Skeletal muscle tissue (tissue), 4 donors: ENCODE measurements around the gene OR56A3. TPM values are rescaled to one million over a fixed set of nuclear protein-coding genes. Genes with fewer than 3 reads are reported as not detected.
"Not testable (repeated sequence)": the region's sequence is repeated elsewhere in the genome, so short reads cannot be mapped to it uniquely, and the experiment has no call there.

Experiments used
- H3K27ac ChIP-seq: one replicate; pipeline ENCODE4 v1.7.0; 2013; ENCODE audit warnings: mild to moderate bottlenecking, low read depth, low read length, inconsistent platforms
- H3K27me3 ChIP-seq, 3 donors: one replicate each; pipeline ENCODE4 v1.7.0; 2013; ENCODE audit warnings: low read length in 3 of 3; ENCODE audit not compliant: control insufficient read depth in 3 of 3, insufficient read depth in 3 of 3
- H3K36me3 ChIP-seq, 3 donors: one replicate each; pipeline ENCODE4 v1.7.0; 2013; ENCODE audit warnings: low read length in 3 of 3; ENCODE audit not compliant: control insufficient read depth in 3 of 3, insufficient read depth in 3 of 3
- H3K4me1 ChIP-seq, 3 donors: one replicate each; pipeline ENCODE4 v1.7.0; 2013; ENCODE audit warnings: low read length in 3 of 3, mild to moderate bottlenecking in 3 of 3; ENCODE audit not compliant: control insufficient read depth in 3 of 3, insufficient read depth in 3 of 3
- H3K4me3 ChIP-seq, 3 donors: one replicate each; pipeline ENCODE4 v1.7.0; 2013; ENCODE audit warnings: low read length in 3 of 3
- H3K9ac ChIP-seq, 3 donors: one replicate each; pipeline ENCODE4 v1.7.0; 2013; ENCODE audit warnings: low read length in 3 of 3, mild to moderate bottlenecking in 3 of 3, moderate library complexity in 2 of 3, low read depth in 1 of 3
- H3K9me3 ChIP-seq, 3 donors: one replicate each; pipeline ENCODE4 v1.7.0; 2013; ENCODE audit warnings: low read length in 3 of 3; ENCODE audit not compliant: control insufficient read depth in 3 of 3
- total RNA-seq: library from RNA; depleted of rRNA; stranded (reverse); fragments of >200 nt; gene quantifications from one replicate; pipeline ENCODE4 v1.2.3, GENCODE V29; 2014
- donor health status: Osteomylitis.

Gene OR56A3
- total RNA-seq, 1 donor from 2014 or later: not detected

GRCh38 chr11:5929571-5930368, 12.3 kb upstream of the OR56A3 start:
- Histone ChIP-seq H3K9me3 (peaks cover 0 to 7% (median 0%) of the 10 kb centered on the region in 3 donors), H3K36me3 (no peaks in the 10 kb centered on the region), H3K4me3 (no peak overlapping the region), H3K4me1 (no peaks in the 10 kb centered on the region), H3K27me3 (no peaks in the 10 kb centered on the region), H3K27ac (no peak overlapping the region), H3K9ac (no peak overlapping the region)

GRCh38 chr11:5930614-5931013, 11.4 kb upstream of the OR56A3 start:
- no peak overlapping the region for H3K27ac ChIP-seq
- no peak overlapping the region for H3K9ac ChIP-seq
- H3K9me3 ChIP-seq: peaks cover 0 to 7% (median 0%) of the 10 kb centered on the region in 3 donors
- no peaks in the 10 kb centered on the region for H3K27me3 ChIP-seq
- no peaks in the 10 kb centered on the region for H3K36me3 ChIP-seq
- H3K4me1 ChIP-seq: no peaks in the 10 kb centered on the region
- no peak overlapping the region for H3K4me3 ChIP-seq

DNA sequence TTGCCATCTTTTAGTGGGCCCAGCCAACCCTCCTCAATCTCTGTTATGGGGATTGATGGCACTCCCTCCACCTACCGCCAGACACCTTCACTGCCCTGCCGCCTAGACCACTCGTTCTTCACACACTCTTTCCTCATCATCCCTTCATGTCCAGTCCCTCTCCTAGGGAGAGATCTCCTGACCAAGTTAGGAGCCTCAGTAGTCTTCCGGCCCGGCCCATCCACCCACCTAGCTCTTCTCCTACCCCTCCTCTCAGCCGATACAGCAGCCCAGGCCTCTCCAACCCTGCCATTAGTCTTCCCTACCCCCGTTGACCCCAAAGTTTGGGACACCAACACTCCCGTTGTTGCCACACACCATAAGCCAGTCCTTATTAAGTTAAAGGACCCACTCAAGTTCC, 11.0 kb upstream of the OR56A3 start:
- Histone ChIP-seq H3K4me3 (no peak overlapping the region), H3K36me3 (no peaks in the 10 kb centered on the region), H3K4me1 (no peaks in the 10 kb centered on the region), H3K27me3 (no peaks in the 10 kb centered on the region), H3K27ac (no peak overlapping the region), H3K9ac (no peak overlapping the region), H3K9me3 (peaks cover 0 to 7% (median 0%) of the 10 kb centered on the region in 3 donors)

DNA sequence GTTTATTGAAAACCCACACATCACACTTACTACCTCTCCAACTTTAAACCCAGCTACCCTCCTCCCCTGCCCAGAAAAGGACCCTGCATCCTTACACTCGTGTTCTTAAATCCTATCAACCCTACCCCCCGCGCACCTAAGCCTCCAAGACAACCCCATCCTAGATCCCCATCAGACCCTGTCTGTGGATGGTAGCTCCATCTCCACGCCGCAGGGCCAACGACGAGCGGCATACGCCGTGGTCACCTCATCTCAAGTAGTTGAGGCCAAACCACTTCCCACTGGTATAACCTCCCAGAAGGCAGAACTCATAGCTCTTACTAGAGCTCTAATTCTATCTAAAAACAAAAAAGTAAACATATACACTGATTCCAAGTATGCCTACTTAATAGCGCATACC, 9.4 kb upstream of the OR56A3 start:
- H3K9ac ChIP-seq: no peak overlapping the region
- no peaks in the 10 kb centered on the region for H3K36me3 ChIP-seq
- no peak overlapping the region for H3K4me3 ChIP-seq
- H3K9me3 ChIP-seq: peaks cover 0 to 9% (median 0%) of the 10 kb centered on the region in 3 donors
- no peaks in the 10 kb centered on the region for H3K27me3 ChIP-seq
- H3K27ac ChIP-seq: no peak overlapping the region
- H3K4me1 ChIP-seq: no peaks in the 10 kb centered on the region

GRCh38 chr11:5933116-5933515, 8.9 kb upstream of the OR56A3 start:
- Histone ChIP-seq H3K4me3 (no peak overlapping the region), H3K9me3 (peaks cover 0 to 10% (median 0%) of the 10 kb centered on the region in 3 donors), H3K27me3 (no peaks in the 10 kb centered on the region), H3K9ac (no peak overlapping the region), H3K4me1 (no peaks in the 10 kb centered on the region), H3K27ac (no peak overlapping the region), H3K36me3 (no peaks in the 10 kb centered on the region)

- no peak overlapping the region for H3K27ac ChIP-seq
- no peak overlapping the region for H3K9ac ChIP-seq
- no peak overlapping the region for H3K4me3 ChIP-seq
- H3K9me3 ChIP-seq: peaks cover 0 to 3% (median 0%) of the 10 kb centered on the region in 3 donors
- H3K4me1 ChIP-seq: no peaks in the 10 kb centered on the region
- no peaks in the 10 kb centered on the region for H3K36me3 ChIP-seq
- no peaks in the 10 kb centered on the region for H3K27me3 ChIP-seq
Observed at GRCh38 chr11:5937868-5938602, 4.0 kb upstream of the OR56A3 start.

DNA sequence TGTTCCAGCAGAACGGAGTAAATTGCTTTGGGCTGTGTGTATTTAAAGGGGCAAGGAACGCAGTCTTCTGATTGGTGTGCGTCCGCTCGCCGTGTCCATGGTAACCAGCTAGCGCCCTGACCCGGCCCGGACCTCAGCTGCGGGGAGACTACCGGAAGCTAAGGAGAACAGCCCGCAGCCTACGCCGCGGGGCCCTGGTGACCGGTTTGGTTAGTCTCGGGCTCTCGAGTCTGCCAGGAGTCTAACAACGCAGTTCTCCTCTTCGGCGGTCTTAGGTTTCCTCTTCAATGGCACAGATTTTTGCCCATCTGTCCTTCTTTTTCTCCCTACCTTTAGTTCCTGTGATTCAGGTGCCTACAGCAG, 3.5 kb upstream of the OR56A3 start:
- H3K9me3 ChIP-seq: peaks cover 0 to 3% (median 0%) of the 10 kb centered on the region in 3 donors
- H3K4me3 ChIP-seq: no peak overlapping the region
- H3K27ac ChIP-seq: no peak overlapping the region
- no peaks in the 10 kb centered on the region for H3K4me1 ChIP-seq
- no peak overlapping the region for H3K9ac ChIP-seq
- no peaks in the 10 kb centered on the region for H3K36me3 ChIP-seq
- no peaks in the 10 kb centered on the region for H3K27me3 ChIP-seq

DNA sequence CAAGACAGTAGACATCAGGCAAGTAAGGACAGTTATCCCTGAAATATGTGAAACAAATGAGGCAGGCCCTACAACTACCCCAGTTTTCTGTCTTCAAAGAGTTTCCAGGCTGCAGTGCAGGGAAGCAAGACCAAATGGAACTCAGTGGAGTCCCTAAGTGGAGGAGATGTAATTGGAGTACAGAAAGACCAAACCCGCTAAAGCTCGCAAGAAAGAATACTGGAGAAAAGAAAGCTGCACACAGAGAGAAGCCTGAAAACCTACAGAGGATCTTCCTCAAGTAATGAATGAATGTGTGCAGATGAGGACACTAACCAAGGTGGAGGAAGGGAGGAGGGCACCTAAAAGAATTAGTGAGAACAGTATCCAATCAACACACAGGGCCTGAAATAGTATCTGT, 1.3 kb upstream of the OR56A3 start:
- H3K4me3 ChIP-seq: no peak overlapping the region
- H3K27me3 ChIP-seq: no peaks in the 10 kb centered on the region
- no peak overlapping the region for H3K27ac ChIP-seq
- no peaks in the 10 kb centered on the region for H3K36me3 ChIP-seq
- H3K9me3 ChIP-seq: peaks cover 0 to 3% (median 0%) of the 10 kb centered on the region in 3 donors
- H3K9ac ChIP-seq: no peak overlapping the region
- H3K4me1 ChIP-seq: no peaks in the 10 kb centered on the region

- Histone ChIP-seq H3K9me3 (no peaks in the 10 kb centered on the region), H3K36me3 (no peaks in the 10 kb centered on the region), H3K27me3 (no peaks in the 10 kb centered on the region), H3K27ac (no peak overlapping the region), H3K9ac (no peak overlapping the region), H3K4me3 (no peak overlapping the region), H3K4me1 (no peaks in the 10 kb centered on the region)
Observed at GRCh38 chr11:5955586-5955985, 13.5 kb downstream of the OR56A3 start.

DNA sequence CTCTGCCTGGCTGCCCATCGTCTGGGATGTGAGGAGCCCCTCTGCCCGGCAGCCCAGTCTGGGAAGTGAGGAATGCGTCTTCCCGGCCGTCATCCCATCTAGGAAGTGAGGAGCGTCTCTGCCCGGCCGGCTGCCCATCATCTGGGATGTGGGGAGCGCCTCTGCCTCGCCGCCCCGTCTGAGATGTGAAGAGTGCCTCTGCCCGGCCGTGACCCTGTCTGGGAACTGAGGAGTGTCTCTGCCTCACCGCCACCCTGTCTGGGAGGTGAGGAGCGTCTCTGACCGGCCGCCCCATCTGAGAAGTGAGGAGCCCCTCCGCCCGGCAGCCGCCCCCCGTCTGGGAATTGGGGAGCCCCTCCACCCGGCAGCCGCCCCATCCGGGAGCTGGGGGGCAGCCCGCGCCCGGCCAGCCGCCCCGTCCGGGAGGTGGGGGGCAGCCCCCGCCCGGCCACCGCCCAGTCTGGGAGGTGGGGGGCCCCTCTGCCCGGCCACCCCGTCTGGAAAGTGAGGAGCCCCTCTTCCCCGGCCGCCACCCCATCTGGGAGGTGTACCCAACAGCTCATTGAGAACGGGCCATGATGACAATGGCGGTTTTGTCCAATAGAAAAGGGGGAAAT, 18.8 kb downstream of the OR56A3 start:
- H3K4me3 ChIP-seq, H3K27ac ChIP-seq, H3K27me3 ChIP-seq, H3K9me3 ChIP-seq, H3K36me3 ChIP-seq, H3K9ac ChIP-seq, H3K4me1 ChIP-seq: not testable (repeated sequence)
